Activated CD4-positive, alpha-beta memory T cell treated with anti-CD3 and anti-CD28 coated beads for 36 hours (primary cell): ENCODE results near the gene GREM2. TPM values are rescaled to one million over a fixed set of nuclear protein-coding genes. Genes with fewer than 3 reads are reported as not detected.

Experiments used
- CTCF ChIA-PET: fragments of 350-600 bp; sonication (Branson Sonifier 250); formaldehyde crosslinking; loops from one replicate; lab custom pipeline; 2021; ENCODE audit warnings: antibody characterized with exemption, inconsistent platforms; lab: Charles Lee
- POLR2A ChIA-PET: fragments of 350-600 bp; sonication (Branson Sonifier 250); formaldehyde crosslinking; loops from one replicate; lab custom pipeline; 2021; ENCODE audit warnings: antibody characterized with exemption; lab: Charles Lee
- DNase-seq: peaks from one replicate; pipeline ENCODE4 v3.0.0-alpha.2; 2020
- H3K27ac Mint-ChIP-seq: one replicate; pipeline ENCODE4 v1.8.0; 2021; ENCODE audit warnings: mixed read lengths
- H3K27me3 Mint-ChIP-seq: one replicate; pipeline ENCODE4 v1.8.0; 2021; ENCODE audit warnings: mixed read lengths
- H3K36me3 Mint-ChIP-seq: one replicate; pipeline ENCODE4 v1.8.0; 2021; ENCODE audit warnings: mixed read lengths
- H3K4me1 Mint-ChIP-seq: one replicate; pipeline ENCODE4 v1.8.0; 2021; ENCODE audit warnings: low read depth, mixed read lengths
- H3K4me3 Mint-ChIP-seq: one replicate; pipeline ENCODE4 v1.8.0; 2021; ENCODE audit warnings: mild to moderate bottlenecking, mixed read lengths
- H3K9me3 Mint-ChIP-seq: one replicate; pipeline ENCODE4 v1.8.0; 2021; ENCODE audit warnings: mixed read lengths
- intact Hi-C: fragments of 100-400 bp; cut with micrococcal nuclease; formaldehyde crosslinking; loops from one replicate; pipeline ENCODE4 v1.15.1; 2023
- total RNA-seq, 2 experiments: library from RNA; stranded (reverse); gene quantifications; one replicate each; pipeline ENCODE4 v1.2.3, GENCODE V29; 2021

The GREM2 gene
- total RNA-seq, 2 experiments from 2014 or later = 0.26 to 0.46 TPM

- Mint-ChIP-seq H3K27me3 (no peaks in the 10 kb centered on the region), H3K9me3 (no peaks in the 10 kb centered on the region), H3K4me1 (no peaks in the 10 kb centered on the region), H3K36me3 (peaks cover 1% of the 10 kb centered on the region), H3K4me3 (no peak overlapping the region), H3K27ac (no peak overlapping the region)
- no peak for DNase-seq
- intact Hi-C loops = no loop called here
- CTCF ChIA-PET = no interaction called here
- POLR2A ChIA-PET = no interaction called here
Observed at GRCh38 chr1:240491796-240492195, 120.2 kb downstream of the GREM2 start.

GRCh38 chr1:240491156-240491555, 120.8 kb downstream of the GREM2 start:
- Mint-ChIP-seq H3K4me1 (no peaks in the 10 kb centered on the region), H3K27me3 (no peaks in the 10 kb centered on the region), H3K9me3 (no peaks in the 10 kb centered on the region), H3K36me3 (peaks cover 1% of the 10 kb centered on the region), H3K27ac (no peak overlapping the region), H3K4me3 (no peak overlapping the region)
- DNase-seq = no peak
- POLR2A ChIA-PET = no interaction called here
- intact Hi-C loops = no loop called here
- CTCF ChIA-PET = interaction anchor here (1.4 kb wide), 1 partner anchor 117 kb away, joined by 4 read pairs; no protein-coding TSS in a partner anchor

- DNase-seq = no peak
- POLR2A ChIA-PET = no interaction called here
- Mint-ChIP-seq H3K27me3 (no peaks in the 10 kb centered on the region), H3K36me3 (peaks cover 1% of the 10 kb centered on the region), H3K27ac (no peak overlapping the region), H3K4me3 (no peak overlapping the region), H3K4me1 (no peaks in the 10 kb centered on the region), H3K9me3 (no peaks in the 10 kb centered on the region)
- CTCF ChIA-PET = no interaction called here
- intact Hi-C loops = no loop called here
Observed at GRCh38 chr1:240487493-240487892, 124.5 kb downstream of the GREM2 start.

- H3K27me3 Mint-ChIP-seq = no peaks in the 10 kb centered on the region
- H3K9me3 Mint-ChIP-seq = no peaks in the 10 kb centered on the region
- H3K27ac Mint-ChIP-seq = no peak overlapping the region
- no peak for DNase-seq
- ChIA-PET CTCF (no interaction called here), POLR2A (no interaction called here)
- no peaks in the 10 kb centered on the region for H3K4me1 Mint-ChIP-seq
- H3K4me3 Mint-ChIP-seq = no peak overlapping the region
- intact Hi-C loops = no loop called here
- H3K36me3 Mint-ChIP-seq = no peaks in the 10 kb centered on the region
Observed at GRCh38 chr1:240486611-240487010, 125.3 kb downstream of the GREM2 start.

DNA sequence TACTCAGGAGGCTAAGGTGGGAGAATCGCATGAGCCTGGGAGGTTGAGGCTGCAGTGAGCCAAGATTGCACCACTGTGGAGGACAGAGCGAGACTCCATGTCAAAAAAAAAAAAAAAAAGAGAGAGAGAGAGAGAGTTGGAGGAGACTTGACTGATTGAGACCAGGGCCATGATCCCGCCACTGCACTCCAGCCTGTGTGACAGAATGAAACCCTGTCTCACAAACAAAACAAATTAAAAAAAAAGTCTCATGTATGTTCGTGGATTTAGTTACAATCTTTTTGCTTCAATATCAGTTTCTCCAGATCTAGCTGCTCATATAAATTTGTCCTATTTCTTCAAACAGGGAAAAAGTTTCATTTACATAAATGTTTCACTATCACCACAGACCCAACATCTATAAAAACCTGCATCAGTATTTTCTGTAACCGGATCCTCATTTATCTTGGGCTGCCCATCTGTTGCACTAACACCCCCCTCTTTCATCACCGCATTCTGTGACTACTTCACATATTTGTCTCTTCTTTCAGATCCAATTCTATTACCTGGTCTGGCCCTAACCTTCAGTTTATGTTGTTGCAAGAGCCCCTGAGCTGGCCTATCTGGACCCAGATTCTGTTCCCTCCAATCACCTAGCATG, 127.0 kb downstream of the GREM2 start:
- ChIA-PET CTCF (no interaction called here), POLR2A (no interaction called here)
- Mint-ChIP-seq H3K4me1 (no peaks in the 10 kb centered on the region), H3K9me3 (no peaks in the 10 kb centered on the region), H3K27ac (no peak overlapping the region), H3K27me3 (no peaks in the 10 kb centered on the region), H3K36me3 (no peaks in the 10 kb centered on the region), H3K4me3 (no peak overlapping the region)
- no peak for DNase-seq
- intact Hi-C loops = no loop called here

GRCh38 chr1:240478536-240478935, 133.4 kb downstream of the GREM2 start:
- Mint-ChIP-seq H3K9me3 (no peaks in the 10 kb centered on the region), H3K27ac (no peak overlapping the region), H3K4me3 (no peak overlapping the region), H3K36me3 (no peaks in the 10 kb centered on the region), H3K27me3 (no peaks in the 10 kb centered on the region), H3K4me1 (no peaks in the 10 kb centered on the region)
- ChIA-PET CTCF (no interaction called here), POLR2A (no interaction called here)
- DNase-seq = no peak
- intact Hi-C loops = no loop called here

DNA sequence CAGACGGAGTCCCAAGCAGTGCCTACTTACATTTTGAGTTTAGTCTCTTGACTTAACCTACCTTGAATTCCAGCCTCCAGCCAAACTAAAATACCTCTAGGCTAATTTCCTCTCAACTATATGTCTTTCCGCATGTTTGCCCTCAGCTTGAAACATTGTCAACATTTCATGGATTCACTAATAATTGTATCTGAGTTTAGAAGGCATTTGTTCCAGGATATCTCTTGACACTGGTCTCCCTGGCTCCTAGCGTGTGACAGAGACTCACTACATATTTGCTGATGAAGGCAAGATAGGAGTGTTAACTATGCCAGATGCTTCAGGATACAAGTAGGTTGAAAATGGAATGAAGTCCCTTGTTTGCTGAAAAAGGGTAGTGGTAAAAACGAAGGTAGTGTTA, 136.1 kb downstream of the GREM2 start:
- CTCF ChIA-PET = no interaction called here
- no peaks in the 10 kb centered on the region for H3K27me3 Mint-ChIP-seq
- no peaks in the 10 kb centered on the region for H3K36me3 Mint-ChIP-seq
- no peaks in the 10 kb centered on the region for H3K4me1 Mint-ChIP-seq
- H3K9me3 Mint-ChIP-seq = no peaks in the 10 kb centered on the region
- POLR2A ChIA-PET = no interaction called here
- H3K4me3 Mint-ChIP-seq = no peak overlapping the region
- no peak for DNase-seq
- intact Hi-C loops = no loop called here
- H3K27ac Mint-ChIP-seq = no peak overlapping the region

DNA sequence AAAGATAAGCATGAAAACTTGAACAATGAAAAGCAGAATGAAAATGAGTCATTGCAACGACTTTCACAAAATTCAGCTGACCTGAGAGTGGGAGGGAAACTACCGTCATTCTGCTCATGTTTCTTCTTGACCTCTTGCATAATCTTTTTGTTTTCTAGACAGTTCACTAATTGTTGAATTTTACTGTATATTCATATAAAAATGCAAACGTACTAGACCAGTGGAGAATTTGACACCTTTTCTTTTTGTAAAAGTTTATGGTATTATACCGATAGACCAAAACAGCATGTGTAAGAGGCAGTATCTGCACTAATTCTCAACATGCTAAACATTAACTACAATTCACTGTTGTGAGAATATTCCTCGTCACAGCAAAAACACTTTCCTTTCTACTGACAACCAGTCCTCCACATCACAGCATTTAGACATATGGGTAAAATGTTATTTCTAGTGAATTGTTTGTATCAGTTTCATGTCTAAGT, 137.8 kb downstream of the GREM2 start:
- ChIA-PET CTCF (no interaction called here), POLR2A (no interaction called here)
- Mint-ChIP-seq H3K4me1 (no peaks in the 10 kb centered on the region), H3K36me3 (no peaks in the 10 kb centered on the region), H3K27ac (no peak overlapping the region), H3K27me3 (no peaks in the 10 kb centered on the region), H3K4me3 (no peak overlapping the region), H3K9me3 (no peaks in the 10 kb centered on the region)
- DNase-seq = no peak
- intact Hi-C loops = no loop called here

DNA sequence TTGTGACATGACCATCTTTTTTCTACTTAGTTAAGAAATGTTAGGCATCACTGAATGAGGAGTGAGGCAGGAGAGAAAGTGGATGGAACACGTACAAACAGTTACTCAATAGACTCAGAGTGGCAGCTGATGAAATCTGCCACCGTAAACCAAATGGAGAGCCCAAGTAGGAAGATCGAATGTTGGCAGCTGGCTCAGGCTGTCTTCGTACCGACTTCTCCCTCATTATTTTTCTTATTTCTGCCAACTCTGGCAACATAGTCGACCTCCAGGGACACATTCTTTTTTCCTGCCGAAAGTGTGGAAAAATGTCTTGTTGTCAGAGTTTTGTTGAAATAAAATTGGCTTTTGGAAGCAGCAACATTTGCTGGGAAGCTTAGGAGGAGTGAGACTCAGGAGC, 143.3 kb downstream of the GREM2 start:
- H3K4me3 Mint-ChIP-seq = no peak overlapping the region
- no peaks in the 10 kb centered on the region for H3K27me3 Mint-ChIP-seq
- H3K27ac Mint-ChIP-seq = no peak overlapping the region
- peaks cover 8% of the 10 kb centered on the region for H3K4me1 Mint-ChIP-seq
- H3K9me3 Mint-ChIP-seq = no peaks in the 10 kb centered on the region
- CTCF ChIA-PET = no interaction called here
- intact Hi-C loops = loop anchor here (10.0 kb wide), 1 partner anchor 274 kb away; no protein-coding TSS in a partner anchor
- H3K36me3 Mint-ChIP-seq = no peaks in the 10 kb centered on the region
- POLR2A ChIA-PET = no interaction called here
- DNase-seq = no peak

DNA sequence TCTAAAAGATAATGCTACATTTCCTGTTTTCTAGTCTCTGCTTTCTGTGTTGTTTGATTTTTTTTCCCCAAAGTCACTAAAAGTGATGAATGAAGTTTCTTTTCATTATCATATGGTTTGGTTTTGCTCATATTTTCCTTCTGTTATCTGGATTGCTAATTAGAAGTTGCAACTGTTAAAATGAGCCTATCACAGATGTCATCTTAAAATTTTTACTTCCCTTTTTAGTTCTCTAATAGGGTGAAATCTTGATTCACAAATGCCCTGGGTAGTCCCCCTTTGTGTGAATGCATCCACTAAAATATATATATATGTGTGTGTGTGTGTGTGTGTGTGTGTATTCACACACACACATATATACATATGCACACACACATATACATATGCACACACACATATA, 144.1 kb downstream of the GREM2 start:
- Mint-ChIP-seq H3K36me3 (no peaks in the 10 kb centered on the region), H3K4me1 (peaks cover 8% of the 10 kb centered on the region), H3K4me3 (no peak overlapping the region), H3K27ac (no peak overlapping the region), H3K27me3 (no peaks in the 10 kb centered on the region), H3K9me3 (no peaks in the 10 kb centered on the region)
- intact Hi-C loops = loop anchor here (10.0 kb wide), 1 partner anchor 273 kb away; no protein-coding TSS in a partner anchor
- no peak for DNase-seq
- ChIA-PET CTCF (no interaction called here), POLR2A (no interaction called here)

DNA sequence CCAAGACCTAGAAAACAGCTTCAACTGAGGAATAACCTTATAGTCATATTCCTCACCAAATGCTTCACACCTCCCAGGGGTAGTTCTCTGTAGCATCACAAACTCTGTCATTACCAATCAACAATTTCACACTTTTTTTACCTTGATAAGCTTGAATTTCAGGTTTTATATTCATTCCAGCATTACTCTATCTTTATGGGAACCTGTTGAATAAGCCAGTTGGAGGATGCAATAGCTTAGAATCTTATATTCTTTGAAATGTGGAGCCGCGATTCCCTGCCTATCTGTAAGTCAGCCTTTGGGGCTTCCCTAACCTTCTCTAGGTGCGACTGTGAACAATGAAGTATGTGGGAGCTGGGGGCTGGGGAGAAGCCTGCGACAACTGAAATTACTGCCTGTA, 145.4 kb downstream of the GREM2 start:
- Mint-ChIP-seq H3K4me1 (peaks cover 8% of the 10 kb centered on the region), H3K9me3 (no peaks in the 10 kb centered on the region), H3K4me3 (no peak overlapping the region), H3K27me3 (no peaks in the 10 kb centered on the region), H3K27ac (no peak overlapping the region), H3K36me3 (no peaks in the 10 kb centered on the region)
- intact Hi-C loops = loop anchor here (10.0 kb wide), 1 partner anchor 272 kb away; no protein-coding TSS in a partner anchor
- CTCF ChIA-PET = interaction anchor here (0.7 to 1.3 kb wide), 2 partner anchors 11 to 344 kb away, joined by 4 to 5 read pairs; no protein-coding TSS in a partner anchor
- POLR2A ChIA-PET = no interaction called here
- DNase-seq = no peak

DNA sequence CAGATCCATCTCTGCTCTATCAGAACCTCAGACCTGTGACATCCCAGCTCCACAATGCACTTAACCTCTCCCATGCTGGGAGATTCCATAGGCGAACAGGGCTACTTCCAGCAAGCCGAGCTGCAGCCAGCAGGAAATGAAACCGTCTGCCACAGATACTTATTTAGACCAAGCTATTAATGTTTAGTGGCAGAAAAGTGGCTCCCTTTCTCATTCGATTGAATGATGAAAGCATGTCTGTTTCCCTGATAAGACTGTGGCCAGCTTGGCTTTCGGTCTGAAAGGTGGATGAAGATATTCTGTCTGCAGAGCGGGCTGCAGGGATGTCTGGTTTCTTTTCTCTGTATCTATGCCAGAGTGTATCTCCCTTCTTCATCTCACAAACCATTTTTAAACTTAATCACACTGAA, 146.4 kb downstream of the GREM2 start:
- no peak for DNase-seq
- Mint-ChIP-seq H3K27me3 (no peaks in the 10 kb centered on the region), H3K9me3 (no peaks in the 10 kb centered on the region), H3K4me1 (peaks cover 8% of the 10 kb centered on the region), H3K4me3 (no peak overlapping the region), H3K36me3 (no peaks in the 10 kb centered on the region), H3K27ac (no peak overlapping the region)
- intact Hi-C loops = loop anchor here (10.0 kb wide), 1 partner anchor 271 kb away; no protein-coding TSS in a partner anchor
- ChIA-PET CTCF (interaction anchor here (1.3 to 1.6 kb wide), 2 partner anchors 10 to 143 kb away, joined by 3 to 4 read pairs; no protein-coding TSS in a partner anchor), POLR2A (no interaction called here)

- intact Hi-C loops = loop anchor here (10.0 kb wide), 1 partner anchor 269 kb away; no protein-coding TSS in a partner anchor
- no peaks in the 10 kb centered on the region for H3K27me3 Mint-ChIP-seq
- no peaks in the 10 kb centered on the region for H3K36me3 Mint-ChIP-seq
- no peak for DNase-seq
- no peaks in the 10 kb centered on the region for H3K9me3 Mint-ChIP-seq
- H3K27ac Mint-ChIP-seq = no peak overlapping the region
- peaks cover 8% of the 10 kb centered on the region for H3K4me1 Mint-ChIP-seq
- CTCF ChIA-PET = interaction anchor here (1.0 kb wide), 1 partner anchor 228 kb away, joined by 3 read pairs; no protein-coding TSS in a partner anchor
- no peak overlapping the region for H3K4me3 Mint-ChIP-seq
- POLR2A ChIA-PET = no interaction called here
Observed at GRCh38 chr1:240464099-240464498, 147.9 kb downstream of the GREM2 start.
